Measurements from ENCODE around the gene PDK1. TPM values are rescaled to one million over a fixed set of nuclear protein-coding genes. Genes with fewer than 3 reads are reported as not detected.

The PDK1 gene
- total RNA-seq, 1 donor from 2014 or later, result 14.8 TPM

GRCh38 chr2:172564376-172564775 is 8.5 kb downstream of the PDK1 start:
- POLR2A ChIA-PET, result no interaction called here
- Mint-ChIP-seq H3K27ac (no peak overlapping the region), H3K4me3 (no peak overlapping the region), H3K27me3 (no peaks in the 10 kb centered on the region), H3K9me3 (no peaks in the 10 kb centered on the region), H3K4me1 (no peaks in the 10 kb centered on the region), H3K36me3 (ENCODE audit: low read depth) (peaks cover 61% of the 10 kb centered on the region)
- CTCF ChIA-PET, result no interaction called here
- intact Hi-C loops (cut with micrococcal nuclease), result no loop called here
- DNase-seq, result no peak
- no peak for TF ChIP-seq CTCF (IDR thresholded peaks at IDR 0.05)
- no peak for ATAC-seq (ENCODE audit: low read depth)

- ATAC-seq (ENCODE audit: low read depth), result no peak
- TF ChIP-seq CTCF (IDR thresholded peaks at IDR 0.05), result no peak
- H3K27me3 Mint-ChIP-seq, result no peaks in the 10 kb centered on the region
- H3K27ac Mint-ChIP-seq, result no peak overlapping the region
- POLR2A ChIA-PET, result no interaction called here
- intact Hi-C loops (cut with micrococcal nuclease), result no loop called here
- CTCF ChIA-PET, result no interaction called here
- no peaks in the 10 kb centered on the region for H3K4me1 Mint-ChIP-seq
- H3K36me3 Mint-ChIP-seq (ENCODE audit: low read depth), result peaks cover 70% of the 10 kb centered on the region
- no peak for DNase-seq
- no peak overlapping the region for H3K4me3 Mint-ChIP-seq
- H3K9me3 Mint-ChIP-seq, result peaks cover 12% of the 10 kb centered on the region
These were observed 15.4 kb downstream of the PDK1 start for GRCh38 chr2:172571245-172571644.

DNA sequence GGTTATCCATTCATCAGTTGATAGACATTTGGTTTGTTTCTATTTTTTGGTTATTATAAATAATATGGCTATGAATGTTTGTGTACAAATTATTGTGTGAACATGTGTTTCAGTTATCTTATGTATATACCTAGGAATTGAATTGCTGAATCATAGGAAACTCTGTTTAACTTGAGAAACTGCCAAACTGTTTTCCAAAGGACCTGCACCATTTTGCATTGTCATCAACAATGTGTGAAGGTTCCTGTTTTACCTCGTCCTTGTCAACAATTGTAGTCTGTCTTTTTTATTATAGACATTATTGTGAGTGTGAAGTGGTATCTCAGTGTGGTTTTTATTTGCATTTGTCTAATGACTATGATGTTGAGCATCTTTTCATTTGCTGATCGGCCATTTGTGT is 17.1 kb downstream of the PDK1 start:
- intact Hi-C loops (cut with micrococcal nuclease), result no loop called here
- H3K4me3 Mint-ChIP-seq, result no peak overlapping the region

GRCh38 chr2:172574965-172575364 is 19.1 kb downstream of the PDK1 start:
- TF ChIP-seq CTCF (IDR thresholded peaks at IDR 0.05), result no peak
- ChIA-PET POLR2A (no interaction called here), CTCF (no interaction called here)
- Mint-ChIP-seq H3K27me3 (no peaks in the 10 kb centered on the region), H3K9me3 (peaks cover 29% of the 10 kb centered on the region), H3K4me3 (no peak overlapping the region), H3K36me3 (ENCODE audit: low read depth) (peaks cover 79% of the 10 kb centered on the region), H3K27ac (no peak overlapping the region), H3K4me1 (no peaks in the 10 kb centered on the region)
- ATAC-seq (ENCODE audit: low read depth) (no peak), DNase-seq (no peak)
- intact Hi-C loops (cut with micrococcal nuclease), result no loop called here

More for the DNA sequence above, 17.1 kb downstream of the PDK1 start:
- H3K36me3 Mint-ChIP-seq (ENCODE audit: low read depth), result peaks cover 71% of the 10 kb centered on the region
- ATAC-seq (ENCODE audit: low read depth), result no peak
- no peaks in the 10 kb centered on the region for H3K4me1 Mint-ChIP-seq
- ChIA-PET POLR2A (no interaction called here), CTCF (no interaction called here)
- H3K9me3 Mint-ChIP-seq, result peaks cover 21% of the 10 kb centered on the region
- H3K27ac Mint-ChIP-seq, result no peak overlapping the region
- no peak for TF ChIP-seq CTCF (IDR thresholded peaks at IDR 0.05)
- H3K27me3 Mint-ChIP-seq, result no peaks in the 10 kb centered on the region
- no peak for DNase-seq

DNA sequence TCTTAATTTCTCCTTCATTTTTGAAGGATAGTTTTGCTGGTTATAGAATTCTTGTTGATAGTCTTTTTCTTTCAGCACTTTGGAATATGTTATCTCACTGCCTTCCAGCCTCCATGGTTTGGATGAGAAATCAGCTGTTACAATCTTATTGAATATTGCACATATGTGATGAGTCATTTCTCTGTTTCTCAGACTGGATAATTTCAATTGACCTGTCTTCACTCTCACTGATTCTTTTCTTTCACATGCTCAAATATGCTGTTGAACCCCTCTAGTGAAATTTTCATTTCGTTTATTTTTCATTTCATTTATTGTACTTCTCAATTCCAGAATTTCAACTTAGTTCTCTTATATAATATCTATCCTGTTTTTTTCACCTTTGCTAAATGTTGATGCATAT is 22.2 kb downstream of the PDK1 start:
- intact Hi-C loops (cut with micrococcal nuclease), result no loop called here
- ATAC-seq (ENCODE audit: low read depth) (no peak), DNase-seq (no peak)
- Mint-ChIP-seq H3K36me3 (ENCODE audit: low read depth) (peaks cover 81% of the 10 kb centered on the region), H3K9me3 (peaks cover 29% of the 10 kb centered on the region), H3K27ac (no peak overlapping the region), H3K4me1 (peaks cover 6% of the 10 kb centered on the region), H3K4me3 (no peak overlapping the region), H3K27me3 (no peaks in the 10 kb centered on the region)
- ChIA-PET CTCF (no interaction called here), POLR2A (no interaction called here)
- TF ChIP-seq CTCF (IDR thresholded peaks at IDR 0.05), result no peak
